ENCODE measurements around the gene REPIN1.

The REPIN1 gene

DNA sequence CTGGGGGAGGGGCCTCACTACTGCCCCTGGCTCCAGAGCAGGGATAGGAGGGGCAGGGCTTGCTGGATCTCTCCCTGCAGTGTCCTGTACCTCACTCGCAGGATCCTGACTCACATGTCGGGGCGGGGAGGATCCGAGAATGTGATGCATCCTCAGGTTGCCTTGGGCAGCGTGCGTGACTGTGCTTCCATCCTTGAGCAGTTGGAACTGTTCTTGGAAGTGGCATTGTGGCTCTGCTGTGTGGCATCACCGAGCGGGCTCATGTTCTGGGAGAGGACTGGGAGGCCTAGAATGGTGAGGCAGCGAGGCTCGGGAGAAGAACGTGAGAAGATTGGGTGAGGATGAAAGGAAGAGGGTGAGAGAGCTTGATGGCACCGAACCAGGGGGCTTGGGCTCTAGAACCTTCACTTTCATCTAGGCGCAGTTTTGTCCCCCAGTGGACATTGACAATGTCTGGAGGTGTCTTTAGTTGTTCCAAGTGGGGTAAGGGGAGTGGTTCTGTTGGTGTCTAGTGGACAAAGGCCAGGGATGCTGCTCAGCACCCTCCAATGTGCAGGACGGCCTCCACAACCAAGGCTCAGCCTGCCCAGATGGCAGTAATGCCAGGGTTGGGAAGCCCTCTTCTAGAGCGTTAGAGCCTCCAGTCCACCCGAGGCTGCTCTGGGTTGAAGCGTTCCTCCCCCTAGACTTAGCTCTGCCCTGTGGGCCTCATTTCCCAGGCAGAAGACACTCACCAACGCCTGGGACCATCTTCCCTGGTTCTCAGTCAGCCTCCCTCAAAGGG lies 35.6 kb upstream of the REPIN1 start:
- no peaks in the 10 kb centered on the region for H3K9me3 ChIP-seq (ENCODE audit: insufficient read depth, low read depth, low read length)
- peaks cover 49% of the 10 kb centered on the region for H3K36me3 ChIP-seq (ENCODE audit: insufficient read depth, low read length)
- H3K9ac ChIP-seq (ENCODE audit: low read depth, low read length, poor library complexity, severe bottlenecking), result no peak overlapping the region
- peaks cover 2% of the 10 kb centered on the region for H4K20me1 ChIP-seq (ENCODE audit: insufficient read depth, low read length, poor library complexity, severe bottlenecking)
- H3F3A ChIP-seq (ENCODE audit: low read depth), result no peaks in the 10 kb centered on the region
- H3K9me2 ChIP-seq (replicated peaks; ENCODE audit: low read depth, low read length), result no peaks in the 10 kb centered on the region
- no peak overlapping the region for H3K4me3 ChIP-seq (ENCODE audit: low read length, poor library complexity, severe bottlenecking)
- H3K79me2 ChIP-seq (ENCODE audit: insufficient read depth, low read length), result peaks cover 21% of the 10 kb centered on the region; the same call in 1 of the 2 replicates
- no peaks in the 10 kb centered on the region for H3K27me3 ChIP-seq (ENCODE audit: insufficient read depth, low read length, poor library complexity, severe bottlenecking)
- no peak for TF ChIP-seq EZH2phosphoT487 (IDR thresholded peaks at IDR 0.05; ENCODE audit: borderline replicate concordance)
- TF ChIP-seq, protein P1, sequence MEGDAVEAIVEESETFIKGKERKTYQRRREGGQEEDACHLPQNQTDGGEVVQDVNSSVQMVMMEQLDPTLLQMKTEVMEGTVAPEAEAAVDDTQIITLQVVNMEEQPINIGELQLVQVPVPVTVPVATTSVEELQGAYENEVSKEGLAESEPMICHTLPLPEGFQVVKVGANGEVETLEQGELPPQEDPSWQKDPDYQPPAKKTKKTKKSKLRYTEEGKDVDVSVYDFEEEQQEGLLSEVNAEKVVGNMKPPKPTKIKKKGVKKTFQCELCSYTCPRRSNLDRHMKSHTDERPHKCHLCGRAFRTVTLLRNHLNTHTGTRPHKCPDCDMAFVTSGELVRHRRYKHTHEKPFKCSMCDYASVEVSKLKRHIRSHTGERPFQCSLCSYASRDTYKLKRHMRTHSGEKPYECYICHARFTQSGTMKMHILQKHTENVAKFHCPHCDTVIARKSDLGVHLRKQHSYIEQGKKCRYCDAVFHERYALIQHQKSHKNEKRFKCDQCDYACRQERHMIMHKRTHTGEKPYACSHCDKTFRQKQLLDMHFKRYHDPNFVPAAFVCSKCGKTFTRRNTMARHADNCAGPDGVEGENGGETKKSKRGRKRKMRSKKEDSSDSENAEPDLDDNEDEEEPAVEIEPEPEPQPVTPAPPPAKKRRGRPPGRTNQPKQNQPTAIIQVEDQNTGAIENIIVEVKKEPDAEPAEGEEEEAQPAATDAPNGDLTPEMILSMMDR (conservative IDR thresholded peaks at IDR 0.05; ENCODE audit: low read length), result no peak
- H3K4me1 ChIP-seq (ENCODE audit: insufficient read depth, low read length, poor library complexity, severe bottlenecking), result peaks cover under 1% of the 10 kb centered on the region
- H2AFZ ChIP-seq (ENCODE audit: low read length), result no peak overlapping the region
- H3K4me2 ChIP-seq (ENCODE audit: low read depth, low read length, poor library complexity, severe bottlenecking), result no peak overlapping the region

DNA sequence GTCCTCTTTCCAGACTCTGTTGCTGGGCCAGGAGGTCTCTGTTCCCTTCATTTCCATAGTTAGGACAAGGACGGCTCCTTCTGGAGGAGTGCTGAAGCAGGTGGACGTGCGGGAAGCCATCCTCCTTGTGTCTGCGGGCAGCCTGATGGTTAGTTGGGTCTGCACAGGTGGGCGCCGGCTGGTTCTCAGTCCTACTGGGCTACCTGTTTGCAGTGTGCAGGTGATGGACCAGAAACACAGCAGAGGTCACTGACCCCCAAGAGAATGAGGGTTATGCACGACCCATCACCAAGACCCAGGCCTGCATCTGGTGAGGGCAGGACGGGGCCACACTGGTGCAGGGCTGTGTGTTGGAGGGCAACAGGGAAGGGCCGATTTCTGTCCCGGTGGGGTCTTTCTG lies 35.0 kb upstream of the REPIN1 start:
- no peaks in the 10 kb centered on the region for H3K9me2 ChIP-seq (replicated peaks; ENCODE audit: low read depth, low read length)
- no peak overlapping the region for H3K9ac ChIP-seq (ENCODE audit: low read depth, low read length, poor library complexity, severe bottlenecking)
- H3K9me3 ChIP-seq (ENCODE audit: insufficient read depth, low read depth, low read length), result no peaks in the 10 kb centered on the region
- H3K79me2 ChIP-seq (ENCODE audit: insufficient read depth, low read length), result peaks cover 14% of the 10 kb centered on the region; the same call in 1 of the 2 replicates
- H3K4me3 ChIP-seq (ENCODE audit: low read length, poor library complexity, severe bottlenecking), result no peak overlapping the region
- TF ChIP-seq, protein P1 (conservative IDR thresholded peaks at IDR 0.05; ENCODE audit: low read length), result no peak
- no peak for TF ChIP-seq EZH2phosphoT487 (IDR thresholded peaks at IDR 0.05; ENCODE audit: borderline replicate concordance)
- no peaks in the 10 kb centered on the region for H3F3A ChIP-seq (ENCODE audit: low read depth)
- H2AFZ ChIP-seq (ENCODE audit: low read length), result no peak overlapping the region
- no peaks in the 10 kb centered on the region for H3K4me1 ChIP-seq (ENCODE audit: insufficient read depth, low read length, poor library complexity, severe bottlenecking)
- peaks cover 47% of the 10 kb centered on the region; the same call in 1 of the 2 replicates for H3K36me3 ChIP-seq (ENCODE audit: insufficient read depth, low read length)
- H3K27me3 ChIP-seq (ENCODE audit: insufficient read depth, low read length, poor library complexity, severe bottlenecking), result no peaks in the 10 kb centered on the region
- H4K20me1 ChIP-seq (ENCODE audit: insufficient read depth, low read length, poor library complexity, severe bottlenecking), result no peaks in the 10 kb centered on the region
- H3K4me2 ChIP-seq (ENCODE audit: low read depth, low read length, poor library complexity, severe bottlenecking), result no peak overlapping the region

DNA sequence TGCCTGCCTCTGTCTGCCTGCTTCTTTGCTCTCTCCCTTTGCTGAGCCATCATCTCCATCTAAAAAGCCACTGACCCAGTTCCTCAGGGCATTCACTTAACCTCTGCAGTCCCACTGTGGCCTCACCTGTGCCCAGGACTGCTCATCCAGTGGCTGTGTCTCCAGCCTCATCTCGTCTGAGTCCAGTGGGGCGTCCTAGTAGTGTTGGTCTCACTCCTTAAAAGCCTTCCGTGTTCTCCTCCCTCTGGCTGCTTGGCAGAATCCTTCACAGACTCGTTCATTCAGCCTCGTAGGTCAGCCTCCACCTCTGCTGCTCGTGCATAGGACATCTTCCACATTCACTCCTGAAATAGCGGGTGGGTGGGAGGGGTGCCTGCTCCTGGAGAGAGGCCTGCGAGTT lies 34.5 kb upstream of the REPIN1 start:
- Histone ChIP-seq H3F3A (ENCODE audit: low read depth) (no peaks in the 10 kb centered on the region), H4K20me1 (ENCODE audit: insufficient read depth, low read length, poor library complexity, severe bottlenecking) (no peaks in the 10 kb centered on the region), H3K27me3 (ENCODE audit: insufficient read depth, low read length, poor library complexity, severe bottlenecking) (no peaks in the 10 kb centered on the region), H3K4me2 (ENCODE audit: low read depth, low read length, poor library complexity, severe bottlenecking) (no peak overlapping the region), H2AFZ (ENCODE audit: low read length) (no peak overlapping the region), H3K36me3 (ENCODE audit: insufficient read depth, low read length) (peaks cover 43% of the 10 kb centered on the region; the same call in 1 of the 2 replicates), H3K9ac (ENCODE audit: low read depth, low read length, poor library complexity, severe bottlenecking) (no peak overlapping the region), H3K9me3 (ENCODE audit: insufficient read depth, low read depth, low read length) (no peaks in the 10 kb centered on the region), H3K9me2 (replicated peaks; ENCODE audit: low read depth, low read length) (no peaks in the 10 kb centered on the region), H3K4me3 (ENCODE audit: low read length, poor library complexity, severe bottlenecking) (no peak overlapping the region), H3K4me1 (ENCODE audit: insufficient read depth, low read length, poor library complexity, severe bottlenecking) (no peaks in the 10 kb centered on the region), H3K79me2 (ENCODE audit: insufficient read depth, low read length) (peaks cover 10% of the 10 kb centered on the region; the same call in 1 of the 2 replicates)
- TF ChIP-seq, protein P1 (conservative IDR thresholded peaks at IDR 0.05; ENCODE audit: low read length), result no peak
- TF ChIP-seq EZH2phosphoT487 (IDR thresholded peaks at IDR 0.05; ENCODE audit: borderline replicate concordance), result no peak

Data from Loucy (cell line).